Measurements from ENCODE around the gene DHRS7C. TPM values are rescaled to one million over a fixed set of nuclear protein-coding genes. Genes with fewer than 3 reads are reported as not detected.

The DHRS7C gene
- total and polyA plus RNA-seq, 8 donors: not detected

- H3K27ac ChIP-seq: no peak overlapping the region
- peaks cover 0 to 22% (median 0%) of the 10 kb centered on the region in 3 donors for H3K27me3 ChIP-seq
- TF ChIP-seq POLR2A (IDR thresholded peaks at IDR 0.05): no peak
- no peak for TF ChIP-seq POLR2AphosphoS5 (IDR thresholded peaks at IDR 0.05)
- TF ChIP-seq EP300 (IDR thresholded peaks at IDR 0.05): no peak
- TF ChIP-seq CTCF (IDR thresholded peaks at IDR 0.05): no peak
- intact Hi-C loops (cut with DNase I; ENCODE audit: low total_unique reads): no loop called here
- DNase-seq: no peak
- 75 to 80% (median 78%) methylated on average over 8 of the region's 8 CpGs for WGBS, 5 donors
- H3K4me1 ChIP-seq: peaks cover 0 to 23% (median 6%) of the 10 kb centered on the region in 4 donors
- no peak overlapping the region for H3K4me3 ChIP-seq
- H3K9me3 ChIP-seq: no peaks in the 10 kb centered on the region
- H3K36me3 ChIP-seq: no peaks in the 10 kb centered on the region
Measured at GRCh38 chr17:9824797-9825338, 33.5 kb upstream of the DHRS7C start.

GRCh38 chr17:9824094-9824493 lies 32.7 kb upstream of the DHRS7C start:
- WGBS, 5 donors: 46 to 61% (median 57%) methylated on average over 4 of the region's 4 CpGs
- DNase-seq: no peak
- peaks cover 0 to 21% (median 6%) of the 10 kb centered on the region in 4 donors for H3K4me1 ChIP-seq
- TF ChIP-seq CTCF (IDR thresholded peaks at IDR 0.05) (no peak), EP300 (IDR thresholded peaks at IDR 0.05) (no peak), POLR2A (IDR thresholded peaks at IDR 0.05) (no peak), POLR2AphosphoS5 (IDR thresholded peaks at IDR 0.05) (no peak)
- H3K4me3 ChIP-seq: no peak overlapping the region
- intact Hi-C loops (cut with DNase I; ENCODE audit: low total_unique reads): no loop called here
- H3K36me3 ChIP-seq: no peaks in the 10 kb centered on the region
- no peak overlapping the region for H3K27ac ChIP-seq
- no peaks in the 10 kb centered on the region for H3K9me3 ChIP-seq
- peaks cover 0 to 22% (median 0%) of the 10 kb centered on the region in 3 donors for H3K27me3 ChIP-seq

GRCh38 chr17:9821921-9822320 lies 30.5 kb upstream of the DHRS7C start, which contains the start of gene GSG1L2:
TSS of gene GSG1L2 (minus strand) at chr17:9822079. CDS start at chr17:9822071, 8 bp downstream.
- intact Hi-C loops (cut with DNase I; ENCODE audit: low total_unique reads): no loop called here
- Histone ChIP-seq H3K4me1 (peaks cover 0 to 8% (median 0%) of the 10 kb centered on the region in 4 donors), H3K4me3 (no peak within 1 kb of the TSS), H3K27me3 (peaks cover 0 to 22% (median 0%) of the 10 kb centered on the region in 3 donors), H3K27ac (no peak within 1 kb of the TSS), H3K36me3 (no peaks in the 10 kb centered on the region), H3K9me3 (no peaks in the 10 kb centered on the region)
- DNase-seq: no peak
- TF ChIP-seq EP300 (IDR thresholded peaks at IDR 0.05) (no peak), CTCF (IDR thresholded peaks at IDR 0.05) (no peak), POLR2AphosphoS5 (IDR thresholded peaks at IDR 0.05) (no peak), POLR2A (IDR thresholded peaks at IDR 0.05) (no peak)
- 66 to 71% (median 69%) methylated on average over 13 to 15 of the region's 15 CpGs for WGBS, 5 donors

GRCh38 chr17:9820448-9820847 lies 29.1 kb upstream of the DHRS7C start:
- intact Hi-C loops (cut with DNase I; ENCODE audit: low total_unique reads): no loop called here
- TF ChIP-seq POLR2AphosphoS5 (IDR thresholded peaks at IDR 0.05) (no peak), CTCF (IDR thresholded peaks at IDR 0.05) (no peak)
- peaks cover 0 to 3% (median 0%) of the 10 kb centered on the region in 4 donors for H3K4me1 ChIP-seq
- no peak for DNase-seq
- H3K27ac ChIP-seq: no peak overlapping the region
- no peak overlapping the region for H3K4me3 ChIP-seq
- WGBS, 5 donors: 56 to 87% (median 66%) methylated on average over 3 of the region's 3 CpGs
- H3K36me3 ChIP-seq: no peaks in the 10 kb centered on the region
- no peaks in the 10 kb centered on the region for H3K9me3 ChIP-seq
- peaks cover 0 to 16% (median 0%) of the 10 kb centered on the region in 3 donors for H3K27me3 ChIP-seq

All from stomach (tissue), 9 donors.